A172 (cell line): ENCODE data around the gene LBH. TPM values are rescaled to one million over a fixed set of nuclear protein-coding genes. Genes with fewer than 3 reads are reported as not detected.

ENCODE experiments used
- DNase-seq: peaks from one replicate; pipeline ENCODE4 v3.0.0-alpha.2; 2015; ENCODE audit warnings: low spot score
- total RNA-seq: library from RNA; depleted of rRNA; stranded (reverse); fragments of >200 nt; shearing (Covaris generic); gene quantifications from 2 replicates; pipeline ENCODE4 v1.2.3, GENCODE V29; 2014

Gene LBH
- total RNA-seq, 1 experiment from 2014 or later, result 87.4 TPM

DNA sequence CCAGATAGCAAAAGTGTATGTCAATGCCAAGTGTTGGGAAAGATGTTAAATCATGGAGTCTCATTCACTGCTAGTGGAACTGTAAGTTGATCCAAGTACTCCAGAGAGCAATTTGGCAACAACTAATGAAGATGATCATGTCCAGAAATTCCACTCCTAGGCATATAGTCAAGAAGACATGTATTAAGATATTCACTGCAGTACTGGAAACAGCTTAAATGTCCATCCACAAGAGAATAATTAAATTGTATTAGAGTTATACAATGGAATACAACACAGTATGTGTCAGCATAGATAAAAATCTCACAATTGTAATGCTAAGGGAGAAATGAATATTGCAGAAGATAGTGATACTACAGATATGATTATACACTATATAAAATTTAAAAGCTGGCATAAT, 15.2 kb upstream of the LBH start:
- DNase-seq, result no peak

- no peak for DNase-seq
These were observed 13.5 kb upstream of the LBH start for GRCh38 chr2:30217644-30218337.

DNA sequence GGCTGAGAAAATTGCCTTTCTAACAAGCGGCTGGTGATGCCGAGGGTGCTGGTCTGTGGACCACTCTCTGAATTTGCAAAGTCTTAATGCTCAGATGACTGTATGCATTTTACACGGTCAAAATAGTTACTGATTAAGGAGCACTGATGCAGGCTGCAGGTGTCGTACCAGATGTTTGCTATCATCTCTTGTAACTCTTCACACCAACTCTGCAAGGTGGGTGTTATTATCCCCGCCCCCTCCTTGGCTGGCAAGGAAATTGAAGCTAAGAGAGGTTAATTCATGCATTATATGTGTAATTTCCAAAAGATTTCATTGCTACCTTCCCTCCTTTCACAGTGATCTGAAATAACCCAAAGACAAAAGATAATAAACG, 13.0 kb upstream of the LBH start:
- DNase-seq, result no peak

GRCh38 chr2:30218814-30219213, 12.5 kb upstream of the LBH start:
- DNase-seq, result no peak

- no peak for DNase-seq
These were observed 11.2 kb upstream of the LBH start for GRCh38 chr2:30219886-30220875.

- DNase-seq, result no peak
These were observed 9.8 kb upstream of the LBH start for GRCh38 chr2:30221531-30221930.

GRCh38 chr2:30222031-30222430, 9.3 kb upstream of the LBH start:
- no peak for DNase-seq

DNA sequence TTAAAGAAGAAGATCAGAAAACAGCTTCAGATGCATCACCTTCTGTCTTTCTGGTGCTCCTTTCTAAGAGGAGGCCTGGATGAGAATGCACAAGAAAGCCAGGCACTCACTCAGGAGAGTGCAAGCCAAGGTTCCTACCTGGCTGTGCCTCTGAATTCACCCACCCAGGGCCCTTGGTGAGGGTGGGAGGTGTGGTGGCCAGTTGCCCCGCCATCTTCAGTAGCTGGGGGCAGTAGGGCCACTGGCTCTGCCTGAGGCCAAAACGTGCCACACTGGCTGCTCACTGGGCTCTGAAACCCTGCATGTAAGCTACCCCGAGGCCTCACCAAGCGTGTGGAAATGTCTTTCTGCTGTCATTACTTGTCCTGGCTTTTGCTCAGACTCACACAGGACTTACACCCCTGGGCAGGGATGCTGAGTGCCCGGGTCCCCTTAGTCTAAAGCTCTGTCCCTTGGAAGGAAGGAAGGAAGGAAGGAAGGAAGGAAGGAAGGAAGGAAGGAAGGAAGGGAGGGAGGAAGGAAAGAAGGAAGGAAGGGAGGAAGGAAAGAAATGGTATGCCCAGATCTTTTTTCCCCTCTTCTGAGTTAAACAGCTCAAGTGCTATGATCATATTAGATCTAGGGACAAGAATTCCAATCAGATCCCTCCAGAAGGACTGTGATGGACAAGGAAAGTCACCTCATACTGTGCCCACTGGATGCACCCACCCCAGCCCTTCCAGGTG, 8.5 kb upstream of the LBH start:
- DNase-seq, result no peak

DNA sequence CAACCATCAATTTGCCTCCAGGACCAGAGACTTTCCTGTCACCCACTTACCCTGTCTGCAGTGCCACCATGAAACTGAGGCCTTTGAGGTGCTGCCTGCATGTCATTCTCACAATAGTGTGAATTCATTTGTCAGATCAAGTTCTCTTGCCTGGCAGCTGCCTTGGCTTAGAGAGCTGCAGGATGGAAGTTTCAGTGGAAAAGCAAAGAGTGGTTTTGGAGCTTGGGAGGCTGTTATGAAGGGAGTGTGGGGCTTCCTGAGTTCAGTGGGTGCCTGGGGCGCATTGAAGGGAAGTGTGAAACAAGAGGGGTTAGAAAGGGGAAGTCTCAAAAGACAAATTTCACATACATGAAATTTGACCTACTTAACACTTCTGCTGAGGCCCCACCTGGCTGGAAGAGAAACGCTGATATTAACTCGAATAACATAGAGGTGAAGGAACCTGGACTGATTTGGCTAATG, 7.9 kb upstream of the LBH start:
- DNase-seq, result no peak

GRCh38 chr2:30224151-30224550, 7.2 kb upstream of the LBH start:
- DNase-seq, result no peak

- peak; percentile 80 for DNase-seq
These were observed 6.1 kb upstream of the LBH start for GRCh38 chr2:30225131-30225762.

- DNase-seq, result peak; percentile 32
These were observed 4.9 kb upstream of the LBH start for GRCh38 chr2:30226144-30227032.

DNA sequence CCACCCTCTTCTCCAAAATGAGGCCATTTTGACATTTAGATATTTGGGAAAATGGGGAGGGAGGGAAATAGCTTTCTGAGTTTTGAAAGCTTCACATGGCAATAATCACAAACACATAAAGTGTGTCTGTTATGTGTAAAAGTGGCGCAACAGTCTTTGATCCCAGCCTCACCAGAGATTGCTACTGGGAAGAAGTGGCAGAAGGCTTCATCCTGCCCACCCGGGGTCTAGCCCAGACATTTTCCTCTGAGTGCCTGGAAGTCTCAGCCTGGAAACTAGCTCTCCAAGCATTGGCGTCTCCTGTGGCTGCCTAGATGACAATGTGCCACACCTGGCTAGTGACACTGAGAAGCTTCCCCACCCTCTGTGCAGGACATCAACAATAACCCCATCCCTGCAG, 1.7 kb upstream of the LBH start:
- no peak for DNase-seq

DNA sequence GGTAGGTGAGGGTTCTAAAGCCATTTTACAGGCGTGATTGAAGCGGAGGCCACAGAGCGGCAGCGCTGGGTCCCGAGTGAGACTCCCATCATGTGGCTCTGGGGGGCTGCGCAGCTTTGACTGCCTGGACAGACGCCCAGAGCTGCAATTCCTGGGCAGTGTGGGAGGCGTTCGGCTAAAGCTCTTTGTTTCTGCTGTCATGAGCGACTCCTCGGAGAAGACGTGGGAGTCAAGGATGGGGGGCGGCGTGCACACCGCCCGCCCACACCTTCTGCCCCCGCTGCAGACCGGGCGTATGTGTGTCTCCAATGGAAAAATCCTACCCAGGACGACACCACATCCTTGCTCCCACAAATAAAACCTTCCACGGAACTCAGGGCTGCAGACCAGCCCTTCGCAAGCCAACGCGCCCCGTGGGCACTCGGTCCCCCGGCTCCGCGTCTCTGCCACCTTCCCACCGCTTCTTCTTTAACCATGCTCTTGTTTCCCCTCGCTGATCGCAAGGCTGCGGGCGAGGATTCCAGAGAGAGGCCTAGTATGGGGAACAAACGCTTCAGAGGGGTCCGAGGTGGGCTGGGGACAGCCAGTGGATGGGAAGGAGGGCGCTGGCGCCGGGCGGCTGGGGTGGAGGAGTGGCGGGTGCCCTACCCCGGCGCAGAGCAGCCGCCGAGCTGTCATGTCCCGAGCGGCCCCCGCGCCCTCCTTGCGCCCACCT, 680 bp upstream of the LBH start:
- no peak for DNase-seq

DNA sequence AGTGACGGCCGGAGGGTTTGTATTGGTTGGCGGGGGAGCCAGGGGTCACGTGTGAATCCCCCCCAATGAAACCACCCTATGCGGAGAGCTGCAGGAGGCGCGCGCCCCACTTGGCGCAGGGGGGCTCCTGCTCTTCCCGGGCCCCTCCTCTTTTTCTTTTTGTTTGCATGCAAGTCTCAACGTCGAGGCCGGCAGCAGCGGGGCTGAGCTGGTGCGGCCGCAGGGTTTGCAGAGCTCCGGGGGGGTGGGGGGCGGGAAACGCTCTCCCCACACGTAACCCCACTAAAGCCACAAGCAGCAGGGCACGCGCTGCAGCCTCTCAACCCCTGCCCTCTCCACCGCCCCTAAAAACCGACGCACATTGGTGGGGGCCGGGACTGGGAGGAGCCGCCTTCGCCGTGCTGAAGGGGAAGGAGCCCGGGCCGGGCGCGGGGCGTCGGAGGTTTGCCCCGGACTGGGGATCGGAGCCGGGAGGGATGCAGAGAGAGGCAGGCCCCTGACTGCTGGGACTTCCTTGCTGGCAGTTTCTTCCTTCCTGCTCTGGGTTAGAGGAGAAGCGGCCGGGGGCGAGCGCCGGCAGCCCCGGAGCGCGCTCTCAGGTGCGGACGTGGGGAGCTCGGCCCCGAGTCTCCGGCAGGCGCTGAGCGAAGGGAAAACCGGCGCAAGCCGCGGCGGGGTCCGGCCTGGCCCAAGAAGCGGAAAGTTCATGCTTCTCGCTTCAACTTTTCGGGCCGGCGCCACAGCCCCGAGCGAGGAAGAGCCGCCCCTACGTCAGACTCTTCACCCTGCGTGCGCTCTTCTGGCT, 864 bp downstream of the LBH start:
- peak; percentile 51 for DNase-seq

- DNase-seq, result no peak
These were observed 1.4 kb downstream of the LBH start for GRCh38 chr2:30232801-30233130.

DNA sequence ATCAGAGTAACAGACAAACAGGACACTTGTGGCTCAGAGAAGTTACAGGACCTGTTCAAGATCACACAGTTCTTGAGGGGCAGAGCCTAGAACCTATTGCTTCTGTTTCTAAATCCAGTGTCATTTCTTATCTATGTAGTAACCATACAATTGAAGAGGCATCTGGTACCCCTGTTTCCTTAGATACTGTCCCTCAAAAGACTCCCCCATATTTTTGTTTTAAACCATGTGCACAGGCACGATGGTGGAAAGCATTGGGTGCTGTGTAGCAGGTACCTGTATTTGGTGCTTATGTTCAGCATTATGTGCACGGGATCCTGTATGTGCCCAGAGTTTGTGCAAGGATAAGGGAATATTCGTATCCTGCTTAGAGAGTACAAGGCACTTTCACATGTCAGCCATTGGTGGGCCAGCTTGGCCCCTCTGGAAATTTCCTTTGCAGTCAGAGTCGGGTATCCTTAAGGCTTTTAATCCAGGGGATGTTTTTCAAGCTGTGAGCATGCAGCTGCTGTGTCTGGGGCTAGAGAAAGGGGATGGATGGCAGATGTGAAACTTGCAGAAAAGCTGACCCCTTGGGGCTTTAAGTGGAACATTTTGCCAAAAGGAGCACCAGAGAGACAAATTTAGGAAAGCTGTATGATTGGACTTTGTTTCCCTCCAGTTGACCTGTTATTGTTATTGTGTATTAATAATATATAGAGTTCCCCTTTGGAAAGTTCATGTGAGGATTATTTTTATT, 2.1 kb downstream of the LBH start:
- no peak for DNase-seq

DNA sequence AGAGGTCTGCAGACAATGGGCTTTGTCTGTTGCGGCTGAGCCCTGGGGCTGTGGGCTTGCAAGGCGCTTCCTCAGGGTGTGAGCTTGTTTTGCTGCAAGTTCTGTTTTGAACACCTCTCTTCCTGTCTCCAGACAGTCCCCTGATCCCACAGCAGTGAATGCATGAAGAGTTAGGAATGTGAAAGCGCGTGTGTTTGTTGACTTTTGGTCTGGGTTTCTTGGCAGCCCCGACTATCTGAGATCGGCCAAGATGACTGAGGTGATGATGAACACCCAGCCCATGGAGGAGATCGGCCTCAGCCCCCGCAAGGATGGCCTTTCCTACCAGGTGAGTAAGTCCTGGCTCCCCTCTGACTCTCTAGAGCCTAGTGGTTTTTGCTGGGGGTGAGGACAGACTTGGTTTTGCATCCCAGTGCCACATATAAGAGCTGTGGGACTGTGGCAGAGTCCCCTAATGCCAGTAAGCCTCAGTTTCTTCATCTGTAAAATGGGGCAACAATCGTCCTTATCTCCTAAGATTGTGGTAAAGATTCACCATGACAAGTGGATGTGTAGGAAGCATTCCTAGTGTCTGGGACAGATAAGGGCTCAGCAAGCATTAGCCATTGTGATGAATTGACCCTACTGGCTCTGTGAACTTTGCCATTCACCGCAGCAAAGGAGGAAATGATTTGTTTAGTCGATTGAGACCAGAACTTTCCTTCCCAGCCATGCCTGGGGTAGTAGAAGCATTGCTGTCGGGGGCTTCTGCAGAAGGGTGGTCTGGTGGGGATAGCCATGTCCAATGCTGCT, 3.0 kb downstream of the LBH start:
- DNase-seq, result peak; percentile 89
